ENCODE measurements around the gene SLC6A13. TPM values are rescaled to one million over a fixed set of nuclear protein-coding genes. Genes with fewer than 3 reads are reported as not detected.
"Not testable (repeated sequence)": the region's sequence is repeated elsewhere in the genome, so short reads cannot be mapped to it uniquely, and the experiment has no call there.

The SLC6A13 gene
- total RNA-seq, 1 donor from 2014 or later: 0.91 TPM

DNA sequence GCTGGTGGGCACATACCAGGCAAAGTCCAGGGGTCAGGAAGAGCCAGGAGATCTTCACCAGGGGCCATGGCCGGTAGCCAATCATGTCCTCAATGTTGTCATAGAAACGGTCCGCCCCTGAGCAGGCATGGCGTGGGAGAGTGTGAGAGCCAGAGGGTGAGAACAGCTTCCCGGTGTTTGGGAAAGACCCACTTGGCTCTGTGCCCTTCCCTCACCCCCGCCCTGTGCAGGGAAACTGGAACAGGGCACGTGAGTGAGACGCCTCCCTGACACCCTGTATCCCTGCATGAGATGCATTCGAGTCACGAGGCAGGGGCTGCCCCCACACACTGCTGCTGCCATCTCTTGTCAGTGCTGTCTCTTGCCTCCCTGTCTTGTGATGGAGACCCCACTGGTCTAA lies 69.4 kb downstream of the SLC6A13 start:
- Mint-ChIP-seq H3K27me3 (ENCODE audit: unreplicated experiment) (peaks cover 18% of the 10 kb centered on the region), H3K4me1 (ENCODE audit: low read depth, unreplicated experiment) (peaks cover 11% of the 10 kb centered on the region), H3K36me3 (ENCODE audit: unreplicated experiment) (no peaks in the 10 kb centered on the region), H3K9me3 (ENCODE audit: unreplicated experiment) (peaks cover 10% of the 10 kb centered on the region), H3K4me3 (ENCODE audit: unreplicated experiment) (no peak overlapping the region), H3K27ac (ENCODE audit: unreplicated experiment) (no peak overlapping the region)
- no peak for DNase-seq
- no peak for TF ChIP-seq CTCF (IDR thresholded peaks at IDR 0.05; ENCODE audit: partially characterized antibody, unreplicated experiment)

- Mint-ChIP-seq H3K36me3 (ENCODE audit: unreplicated experiment) (peaks cover 6% of the 10 kb centered on the region), H3K9me3 (ENCODE audit: unreplicated experiment) (peaks cover 6% of the 10 kb centered on the region), H3K4me1 (ENCODE audit: low read depth, unreplicated experiment) (peaks cover 15% of the 10 kb centered on the region), H3K27me3 (ENCODE audit: unreplicated experiment) (peaks cover 18% of the 10 kb centered on the region), H3K27ac (ENCODE audit: unreplicated experiment) (peak overlapping the region; percentile 55), H3K4me3 (ENCODE audit: unreplicated experiment) (no peak overlapping the region)
- TF ChIP-seq CTCF (IDR thresholded peaks at IDR 0.05; ENCODE audit: partially characterized antibody, unreplicated experiment): no peak
- no peak for DNase-seq
These were observed 71.1 kb downstream of the SLC6A13 start for GRCh38 chr12:191541-191940.

GRCh38 chr12:190881-191280 lies 71.8 kb downstream of the SLC6A13 start:
- TF ChIP-seq CTCF (IDR thresholded peaks at IDR 0.05; ENCODE audit: partially characterized antibody, unreplicated experiment): no peak
- Mint-ChIP-seq H3K27me3 (ENCODE audit: unreplicated experiment) (peaks cover 18% of the 10 kb centered on the region), H3K4me3 (ENCODE audit: unreplicated experiment) (no peak overlapping the region), H3K4me1 (ENCODE audit: low read depth, unreplicated experiment) (peaks cover 17% of the 10 kb centered on the region), H3K36me3 (ENCODE audit: unreplicated experiment) (peaks cover 6% of the 10 kb centered on the region), H3K27ac (ENCODE audit: unreplicated experiment) (no peak overlapping the region), H3K9me3 (ENCODE audit: unreplicated experiment) (peaks cover 6% of the 10 kb centered on the region)
- DNase-seq: no peak

GRCh38 chr12:189622-189962 lies 73.0 kb downstream of the SLC6A13 start:
- DNase-seq: no peak
- Mint-ChIP-seq H3K4me3 (ENCODE audit: unreplicated experiment) (no peak overlapping the region), H3K27me3 (ENCODE audit: unreplicated experiment) (peaks cover 16% of the 10 kb centered on the region), H3K4me1 (ENCODE audit: low read depth, unreplicated experiment) (peaks cover 25% of the 10 kb centered on the region), H3K9me3 (ENCODE audit: unreplicated experiment) (peaks cover 9% of the 10 kb centered on the region), H3K36me3 (ENCODE audit: unreplicated experiment) (peaks cover 6% of the 10 kb centered on the region), H3K27ac (ENCODE audit: unreplicated experiment) (no peak overlapping the region)
- no peak for TF ChIP-seq CTCF (IDR thresholded peaks at IDR 0.05; ENCODE audit: partially characterized antibody, unreplicated experiment)

GRCh38 chr12:188910-189621 lies 73.6 kb downstream of the SLC6A13 start:
- Mint-ChIP-seq H3K27me3 (ENCODE audit: unreplicated experiment) (peaks cover 16% of the 10 kb centered on the region), H3K9me3 (ENCODE audit: unreplicated experiment) (peaks cover 9% of the 10 kb centered on the region), H3K36me3 (ENCODE audit: unreplicated experiment) (peaks cover 6% of the 10 kb centered on the region), H3K27ac (ENCODE audit: unreplicated experiment) (no peak overlapping the region), H3K4me3 (ENCODE audit: unreplicated experiment) (peak overlapping the region; percentile 86), H3K4me1 (ENCODE audit: low read depth, unreplicated experiment) (peaks cover 25% of the 10 kb centered on the region)
- DNase-seq: peak; percentile 87
- TF ChIP-seq CTCF (IDR thresholded peaks at IDR 0.05; ENCODE audit: partially characterized antibody, unreplicated experiment): peak; percentile 79

DNA sequence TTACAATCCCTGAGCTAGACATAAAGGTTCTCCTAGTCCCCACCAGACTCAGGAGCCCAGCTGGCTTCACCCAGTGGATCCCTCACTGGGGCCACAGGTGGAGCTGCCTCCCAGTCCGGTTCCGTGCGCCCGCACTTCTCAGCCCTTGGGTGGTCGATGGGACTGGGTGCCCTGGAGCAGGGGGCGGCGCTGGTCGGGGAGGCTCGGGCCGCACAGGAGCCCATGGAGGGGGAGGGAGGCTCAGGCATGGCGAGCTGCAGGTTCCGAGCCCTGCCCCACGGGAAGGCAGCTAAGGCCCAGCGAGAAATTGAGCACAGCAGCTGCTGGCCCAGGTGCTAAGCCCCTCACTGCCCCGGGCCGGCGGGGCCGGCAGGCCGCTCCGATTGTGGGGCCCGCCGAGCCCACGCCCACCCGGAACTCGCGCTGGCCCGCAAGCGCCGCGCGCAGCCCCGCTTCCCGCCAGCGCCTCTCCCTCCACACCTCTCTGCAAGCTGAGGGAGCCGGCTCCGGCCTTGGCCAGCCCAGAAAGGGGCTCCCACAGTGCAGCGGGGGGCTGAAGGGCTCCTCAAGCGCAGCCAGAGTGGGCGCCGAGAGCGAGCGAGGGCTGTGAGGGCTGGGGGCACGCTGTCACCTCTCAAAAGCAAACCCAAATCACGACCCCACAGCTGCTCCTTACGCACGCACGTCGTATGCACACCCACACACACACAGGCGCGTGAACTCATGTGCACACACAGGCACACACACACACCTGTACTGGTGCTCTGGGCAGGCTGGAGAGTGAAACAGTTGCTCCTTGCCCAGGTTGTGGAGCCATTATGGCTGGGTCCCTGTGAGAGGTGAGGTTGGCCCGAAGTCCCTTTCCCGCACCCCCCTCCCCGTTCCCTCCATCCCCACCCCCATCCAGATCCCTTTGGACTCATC lies 74.4 kb downstream of the SLC6A13 start:
- DNase-seq; H3K36me3 Mint-ChIP-seq (ENCODE audit: unreplicated experiment); H3K9me3 Mint-ChIP-seq (ENCODE audit: unreplicated experiment); H3K27ac Mint-ChIP-seq (ENCODE audit: unreplicated experiment): not testable (repeated sequence)
- Mint-ChIP-seq H3K4me1 (ENCODE audit: low read depth, unreplicated experiment) (peaks cover 29% of the 10 kb centered on the region), H3K4me3 (ENCODE audit: unreplicated experiment) (peak overlapping the region; percentile 86), H3K27me3 (ENCODE audit: unreplicated experiment) (peaks cover 16% of the 10 kb centered on the region)

All from glutamatergic neuron (in vitro differentiated cells).